Measurements from ENCODE around the gene TNFRSF6B. TPM values are rescaled to one million over a fixed set of nuclear protein-coding genes. Genes with fewer than 3 reads are reported as not detected.
A peak's percentile ranks its signal among the peaks of the same experiment; 100 is the strongest.
"Not testable (repeated sequence)": the region's sequence is repeated elsewhere in the genome, so short reads cannot be mapped to it uniquely, and the experiment has no call there.

The TNFRSF6B gene
- total RNA-seq, 2 experiments from 2014 or later = 1.0 to 6.6 TPM

GRCh38 chr20:63648895-63649589 lies 47.4 kb upstream of the TNFRSF6B start:
- ChIA-PET POLR2A (no interaction called here), CTCF (ENCODE audit: unreplicated experiment) (no interaction called here)
- Histone ChIP-seq H3K4me3 (ENCODE audit: low read depth, low read length, poor library complexity, severe bottlenecking) (no peak overlapping the region), H3K79me2 (ENCODE audit: insufficient read depth, low read depth, low read length) (no peaks in the 10 kb centered on the region), H3K9me2 (ENCODE audit: insufficient read depth, low read length) (no peaks in the 10 kb centered on the region), H3K4me2 (ENCODE audit: low read length) (no peak overlapping the region), H3K36me3 (ENCODE audit: insufficient read depth, low read length) (no peaks in the 10 kb centered on the region), H3K4me1 (ENCODE audit: insufficient read depth, low read length, poor library complexity, severe bottlenecking) (peaks cover 7% of the 10 kb centered on the region), H2AFZ (ENCODE audit: low read length) (no peak overlapping the region), H3K27ac (ENCODE audit: low read depth, low read length, poor library complexity, severe bottlenecking) (no peak overlapping the region), H3K9me3 (ENCODE audit: low read length) (no peaks in the 10 kb centered on the region), H4K20me1 (ENCODE audit: insufficient read depth, low read length) (no peaks in the 10 kb centered on the region)
- no peak for DNase-seq (ENCODE audit: low spot score)
- intact Hi-C loops (cut with micrococcal nuclease; ENCODE audit: unreplicated experiment) = no loop called here
- TF ChIP-seq CTCF (conservative IDR thresholded peaks at IDR 0.05; ENCODE audit: low read length) = no peak
- no peak for TF ChIP-seq EZH2phosphoT487 (IDR thresholded peaks at IDR 0.05; ENCODE audit: borderline replicate concordance, low read depth, low read length)
- BruUV-seq (replicated peaks) = no TSS peak

GRCh38 chr20:63650486-63650885 lies 46.0 kb upstream of the TNFRSF6B start:
- H3K9me2 ChIP-seq (ENCODE audit: insufficient read depth, low read length); H3K79me2 ChIP-seq (ENCODE audit: insufficient read depth, low read depth, low read length); H3K4me1 ChIP-seq (ENCODE audit: insufficient read depth, low read length, poor library complexity, severe bottlenecking); BruUV-seq (replicated peaks); DNase-seq (ENCODE audit: low spot score); H3K9me3 ChIP-seq (ENCODE audit: low read length); H3K4me3 ChIP-seq (ENCODE audit: low read depth, low read length, poor library complexity, severe bottlenecking); H3K27ac ChIP-seq (ENCODE audit: low read depth, low read length, poor library complexity, severe bottlenecking); H3K4me2 ChIP-seq (ENCODE audit: low read length); H3K36me3 ChIP-seq (ENCODE audit: insufficient read depth, low read length); H2AFZ ChIP-seq (ENCODE audit: low read length); H4K20me1 ChIP-seq (ENCODE audit: insufficient read depth, low read length); intact Hi-C loops (cut with micrococcal nuclease; ENCODE audit: unreplicated experiment); CTCF ChIA-PET (ENCODE audit: unreplicated experiment): not testable (repeated sequence)
- POLR2A ChIA-PET = interaction anchor here (0.7 kb wide), 2 partner anchors 8 to 308 kb away, joined by 3 to 4 read pairs; no protein-coding TSS in a partner anchor

- no peaks in the 10 kb centered on the region for H3K9me2 ChIP-seq (ENCODE audit: insufficient read depth, low read length)
- ChIA-PET CTCF (ENCODE audit: unreplicated experiment) (no interaction called here), POLR2A (no interaction called here)
- H2AFZ ChIP-seq (ENCODE audit: low read length) = no peak overlapping the region
- no peak for DNase-seq (ENCODE audit: low spot score)
- intact Hi-C loops (cut with micrococcal nuclease; ENCODE audit: unreplicated experiment) = no loop called here
- no peaks in the 10 kb centered on the region for H4K20me1 ChIP-seq (ENCODE audit: insufficient read depth, low read length)
- peak overlapping the region; percentile 36; the same call in 1 of the 2 replicates for H3K4me2 ChIP-seq (ENCODE audit: low read length)
- no peak overlapping the region for H3K4me3 ChIP-seq (ENCODE audit: low read depth, low read length, poor library complexity, severe bottlenecking)
- no TSS peak for BruUV-seq (replicated peaks)
- no peak for TF ChIP-seq EZH2phosphoT487 (IDR thresholded peaks at IDR 0.05; ENCODE audit: borderline replicate concordance, low read depth, low read length)
- TF ChIP-seq CTCF (conservative IDR thresholded peaks at IDR 0.05; ENCODE audit: low read length) = no peak
- H3K4me1 ChIP-seq (ENCODE audit: insufficient read depth, low read length, poor library complexity, severe bottlenecking) = peaks cover 7% of the 10 kb centered on the region
- no peaks in the 10 kb centered on the region for H3K79me2 ChIP-seq (ENCODE audit: insufficient read depth, low read depth, low read length)
- H3K27ac ChIP-seq (ENCODE audit: low read depth, low read length, poor library complexity, severe bottlenecking) = no peak overlapping the region
- H3K36me3 ChIP-seq (ENCODE audit: insufficient read depth, low read length) = no peaks in the 10 kb centered on the region
- H3K9me3 ChIP-seq (ENCODE audit: low read length) = no peaks in the 10 kb centered on the region
Observed at GRCh38 chr20:63651942-63652191, 44.6 kb upstream of the TNFRSF6B start.

All from OCI-LY7 (cell line).